ENCODE measurements around the gene HESX1. TPM values are rescaled to one million over a fixed set of nuclear protein-coding genes. Genes with fewer than 3 reads are reported as not detected.

Gene HESX1
- total RNA-seq, 1 donor from 2014 or later, result not detected

DNA sequence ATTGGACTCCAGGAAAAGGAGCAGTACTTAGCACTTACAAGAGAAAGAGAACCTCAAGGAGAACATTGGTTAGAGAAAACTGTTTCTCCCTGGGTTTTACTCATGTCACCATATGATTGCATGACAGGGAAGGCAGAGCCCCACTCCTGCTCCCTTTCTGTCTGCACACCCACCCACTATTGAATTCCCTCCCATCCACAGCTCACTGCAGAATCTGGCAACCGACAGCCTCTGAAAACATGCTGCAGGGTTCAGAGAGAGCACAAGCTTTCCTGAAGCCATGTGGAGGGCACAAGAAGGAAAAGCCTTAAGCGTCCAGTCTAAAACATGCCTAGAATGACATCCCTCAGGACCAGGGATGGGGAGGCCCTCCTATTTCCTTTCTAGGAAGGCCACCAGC is 31.6 kb downstream of the HESX1 start:
- Histone ChIP-seq H3K27me3 (no peaks in the 10 kb centered on the region), H3K36me3 (no peaks in the 10 kb centered on the region), H3K9me3 (no peaks in the 10 kb centered on the region), H3K27ac (no peak overlapping the region), H3K4me1 (peaks cover 4 to 6% of the 10 kb centered on the region in 2 donors), H3K4me3 (no peak overlapping the region)
- DNase-seq (ENCODE audit: low spot score in 2 of 2), result no peak
- intact Hi-C loops (cut with DNase I), result loop anchor here (10.0 kb wide), 1 partner anchor 527 kb away; the partner anchor contains the start of gene DENND6A
- TF ChIP-seq, protein P1, sequence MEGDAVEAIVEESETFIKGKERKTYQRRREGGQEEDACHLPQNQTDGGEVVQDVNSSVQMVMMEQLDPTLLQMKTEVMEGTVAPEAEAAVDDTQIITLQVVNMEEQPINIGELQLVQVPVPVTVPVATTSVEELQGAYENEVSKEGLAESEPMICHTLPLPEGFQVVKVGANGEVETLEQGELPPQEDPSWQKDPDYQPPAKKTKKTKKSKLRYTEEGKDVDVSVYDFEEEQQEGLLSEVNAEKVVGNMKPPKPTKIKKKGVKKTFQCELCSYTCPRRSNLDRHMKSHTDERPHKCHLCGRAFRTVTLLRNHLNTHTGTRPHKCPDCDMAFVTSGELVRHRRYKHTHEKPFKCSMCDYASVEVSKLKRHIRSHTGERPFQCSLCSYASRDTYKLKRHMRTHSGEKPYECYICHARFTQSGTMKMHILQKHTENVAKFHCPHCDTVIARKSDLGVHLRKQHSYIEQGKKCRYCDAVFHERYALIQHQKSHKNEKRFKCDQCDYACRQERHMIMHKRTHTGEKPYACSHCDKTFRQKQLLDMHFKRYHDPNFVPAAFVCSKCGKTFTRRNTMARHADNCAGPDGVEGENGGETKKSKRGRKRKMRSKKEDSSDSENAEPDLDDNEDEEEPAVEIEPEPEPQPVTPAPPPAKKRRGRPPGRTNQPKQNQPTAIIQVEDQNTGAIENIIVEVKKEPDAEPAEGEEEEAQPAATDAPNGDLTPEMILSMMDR (IDR thresholded peaks at IDR 0.05), result no peak

DNA sequence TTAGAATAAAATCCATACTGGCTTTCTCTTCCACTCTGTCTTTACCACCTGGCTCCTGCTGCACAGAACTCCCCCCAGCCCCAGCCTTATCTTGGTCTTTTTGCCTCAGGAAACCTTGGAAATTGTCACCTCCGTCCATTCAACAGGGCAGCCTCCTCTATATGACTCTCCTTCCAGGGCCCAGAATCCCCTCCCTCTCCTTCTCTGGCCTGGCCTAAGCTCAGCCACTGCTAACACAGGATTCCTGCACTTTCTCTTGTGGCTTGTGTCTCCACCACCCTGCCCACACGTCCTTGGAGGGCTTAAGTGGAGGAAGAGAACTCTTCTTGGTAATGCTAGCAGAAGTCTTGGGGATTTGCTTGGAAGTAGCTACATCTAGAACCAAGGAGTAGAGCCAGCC is 33.1 kb downstream of the HESX1 start:
- no peaks in the 10 kb centered on the region for H3K36me3 ChIP-seq
- intact Hi-C loops (cut with DNase I), result loop anchor here (10.0 kb wide), 1 partner anchor 528 kb away; the partner anchor contains the start of gene DENND6A
- H3K27ac ChIP-seq, result no peak overlapping the region
- no peak overlapping the region for H3K4me3 ChIP-seq
- no peaks in the 10 kb centered on the region for H3K27me3 ChIP-seq
- no peak for DNase-seq (ENCODE audit: low spot score in 2 of 2)
- H3K4me1 ChIP-seq, result peaks cover 4 to 6% of the 10 kb centered on the region in 2 donors
- TF ChIP-seq, protein P1 (IDR thresholded peaks at IDR 0.05), result no peak
- no peaks in the 10 kb centered on the region for H3K9me3 ChIP-seq

DNA sequence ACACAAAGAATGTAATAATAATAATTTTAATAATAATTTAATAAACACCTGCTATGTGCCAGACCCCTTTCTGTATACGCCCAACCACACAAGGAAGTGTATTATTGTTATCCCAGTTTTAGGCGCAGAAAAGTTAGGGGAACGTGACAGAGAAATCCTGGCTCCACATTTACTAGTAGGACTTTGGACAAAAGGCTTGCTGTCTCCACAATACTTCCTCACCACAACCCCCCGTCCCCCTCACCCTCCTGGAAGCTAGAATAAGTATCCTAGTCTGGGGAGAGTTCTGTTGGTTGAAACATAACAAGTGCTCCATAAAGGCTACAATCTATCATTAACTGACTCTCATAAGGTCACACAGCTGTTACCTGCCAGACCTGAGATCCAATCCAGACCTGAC is 34.1 kb downstream of the HESX1 start:
- H3K27ac ChIP-seq, result no peak overlapping the region
- intact Hi-C loops (cut with DNase I), result loop anchor here (2.0 to 10.0 kb wide), 3 partner anchors 61 to 529 kb away; partner anchors contain the start of genes APPL1, ARF4 and DENND6A
- H3K9me3 ChIP-seq, result no peaks in the 10 kb centered on the region
- peaks cover 4 to 6% of the 10 kb centered on the region in 2 donors for H3K4me1 ChIP-seq
- H3K36me3 ChIP-seq, result no peaks in the 10 kb centered on the region
- TF ChIP-seq, protein P1 (IDR thresholded peaks at IDR 0.05), result no peak
- H3K27me3 ChIP-seq, result no peaks in the 10 kb centered on the region
- H3K4me3 ChIP-seq, result peak overlapping the region in 1 of 2 donors; percentile 95
- DNase-seq (ENCODE audit: low spot score in 2 of 2), result no peak

DNA sequence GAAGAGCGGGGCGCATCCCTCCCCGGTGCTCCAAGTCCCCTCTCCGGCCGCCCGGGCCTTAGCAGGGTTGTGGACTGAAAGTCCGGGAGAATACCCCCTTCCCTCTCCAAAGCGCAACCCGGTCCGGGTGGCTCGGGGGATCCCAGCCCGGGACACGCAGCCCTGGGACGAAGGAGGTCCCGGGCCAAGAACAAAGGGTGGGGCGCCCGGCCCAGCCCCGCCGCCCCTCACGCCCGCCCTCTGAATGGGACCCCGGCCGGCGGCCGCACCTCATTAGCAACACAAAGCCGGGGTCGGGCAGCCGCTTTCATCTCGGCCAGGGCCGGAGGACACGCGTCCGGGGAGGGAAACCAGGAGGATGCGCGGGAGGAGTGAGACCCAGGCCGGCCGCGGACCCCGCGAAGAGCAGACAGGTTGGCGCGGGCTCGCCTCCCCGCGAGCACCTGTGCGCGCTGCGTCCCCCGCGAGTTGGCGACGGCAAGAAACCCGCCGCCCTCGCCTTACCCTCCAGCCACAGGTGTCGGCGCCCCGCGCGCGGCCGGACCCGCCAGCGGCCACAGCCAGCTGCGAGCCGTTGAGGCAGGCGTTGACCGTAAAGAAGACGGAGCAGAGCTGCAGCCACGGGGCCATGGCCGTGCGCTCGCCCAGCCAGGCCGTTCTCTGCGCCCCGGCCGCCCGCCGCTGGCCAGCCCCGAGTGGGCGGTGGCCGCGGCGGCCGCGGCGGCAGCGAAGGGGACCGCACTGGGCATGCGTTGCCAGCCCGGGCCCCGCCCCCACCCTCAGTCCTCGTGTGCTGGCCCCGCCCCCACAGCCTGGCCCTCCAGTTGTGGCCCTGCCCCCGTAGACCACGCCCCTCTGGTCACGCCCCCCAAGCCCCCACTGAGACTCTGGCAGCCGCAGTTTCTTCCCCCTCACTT is 34.9 kb downstream of the HESX1 start, which contains the start of gene IL17RD:
TSS of gene IL17RD (minus strand) at position 697 of the 917 bp plus-strand sequence. CDS start at position 630, 67 bp downstream.
- intact Hi-C loops (cut with DNase I), result loop anchor here (2.0 to 10.0 kb wide), 4 partner anchors 62 to 530 kb away; partner anchors contain the start of genes APPL1, ARF4 and DENND6A

DNA sequence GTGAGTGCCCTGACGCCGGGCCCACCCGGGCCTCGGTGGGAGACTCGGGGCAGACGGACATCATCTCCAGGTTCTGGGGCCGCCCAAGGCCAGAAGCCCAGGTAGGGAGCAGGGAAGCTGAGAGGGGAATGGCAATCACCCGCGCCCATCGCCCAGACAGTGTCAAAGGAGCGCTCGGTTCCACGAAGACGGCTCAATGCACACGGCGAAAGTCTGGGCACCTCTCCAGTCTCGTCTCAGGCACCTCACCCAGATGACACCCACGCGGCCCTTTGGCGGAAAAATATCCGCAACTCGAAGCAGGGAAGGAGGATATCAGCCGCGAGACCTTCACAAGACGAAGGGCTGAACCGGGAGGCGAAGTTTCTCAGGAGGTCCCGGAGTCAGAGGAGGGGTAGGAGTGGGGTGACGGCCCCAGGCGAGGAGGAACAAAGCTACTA is 35.5 kb downstream of the HESX1 start:
- peaks cover 6% of the 10 kb centered on the region in 2 donors for H3K4me1 ChIP-seq
- H3K9me3 ChIP-seq, result no peaks in the 10 kb centered on the region
- H3K4me3 ChIP-seq, result peak overlapping the region; percentile 92 to 95
- DNase-seq (ENCODE audit: low spot score in 2 of 2), result no peak
- no peaks in the 10 kb centered on the region for H3K27me3 ChIP-seq
- intact Hi-C loops (cut with DNase I), result loop anchor here (2.0 to 10.0 kb wide), 4 partner anchors 62 to 531 kb away; partner anchors contain the start of genes APPL1, ARF4 and DENND6A
- no peaks in the 10 kb centered on the region for H3K36me3 ChIP-seq
- TF ChIP-seq, protein P1 (IDR thresholded peaks at IDR 0.05), result no peak
- peak overlapping the region in 1 of 2 donors; percentile 16 for H3K27ac ChIP-seq

More for the DNA sequence above, 34.9 kb downstream of the HESX1 start, which contains the start of gene IL17RD:
- Histone ChIP-seq H3K4me1 (peaks cover 4 to 6% of the 10 kb centered on the region in 2 donors), H3K27ac (peak within 1 kb of the TSS in 1 of 2 donors; percentile 16), H3K36me3 (no peaks in the 10 kb centered on the region), H3K4me3 (peak within 1 kb of the TSS; percentile 92 to 95), H3K27me3 (no peaks in the 10 kb centered on the region), H3K9me3 (no peaks in the 10 kb centered on the region)
- DNase-seq (ENCODE audit: low spot score in 2 of 2), result peak in 1 of 2 donors; percentile 86
- TF ChIP-seq, protein P1 (IDR thresholded peaks at IDR 0.05), result no peak
